HG02759 (cell line): ENCODE results near the gene PRPF6.
"Not testable (repeated sequence)": the region's sequence is repeated elsewhere in the genome, so short reads cannot be mapped to it uniquely, and the experiment has no call there.

Experiments used
- ATAC-seq: cut with Tn5 transposase; IDR thresholded peaks from one replicate; pipeline ENCODE4 v1.9.1; 2021; ENCODE audit warnings: mild to moderate bottlenecking, moderate library complexity; ENCODE audit not compliant: unreplicated experiment

The PRPF6 gene

DNA sequence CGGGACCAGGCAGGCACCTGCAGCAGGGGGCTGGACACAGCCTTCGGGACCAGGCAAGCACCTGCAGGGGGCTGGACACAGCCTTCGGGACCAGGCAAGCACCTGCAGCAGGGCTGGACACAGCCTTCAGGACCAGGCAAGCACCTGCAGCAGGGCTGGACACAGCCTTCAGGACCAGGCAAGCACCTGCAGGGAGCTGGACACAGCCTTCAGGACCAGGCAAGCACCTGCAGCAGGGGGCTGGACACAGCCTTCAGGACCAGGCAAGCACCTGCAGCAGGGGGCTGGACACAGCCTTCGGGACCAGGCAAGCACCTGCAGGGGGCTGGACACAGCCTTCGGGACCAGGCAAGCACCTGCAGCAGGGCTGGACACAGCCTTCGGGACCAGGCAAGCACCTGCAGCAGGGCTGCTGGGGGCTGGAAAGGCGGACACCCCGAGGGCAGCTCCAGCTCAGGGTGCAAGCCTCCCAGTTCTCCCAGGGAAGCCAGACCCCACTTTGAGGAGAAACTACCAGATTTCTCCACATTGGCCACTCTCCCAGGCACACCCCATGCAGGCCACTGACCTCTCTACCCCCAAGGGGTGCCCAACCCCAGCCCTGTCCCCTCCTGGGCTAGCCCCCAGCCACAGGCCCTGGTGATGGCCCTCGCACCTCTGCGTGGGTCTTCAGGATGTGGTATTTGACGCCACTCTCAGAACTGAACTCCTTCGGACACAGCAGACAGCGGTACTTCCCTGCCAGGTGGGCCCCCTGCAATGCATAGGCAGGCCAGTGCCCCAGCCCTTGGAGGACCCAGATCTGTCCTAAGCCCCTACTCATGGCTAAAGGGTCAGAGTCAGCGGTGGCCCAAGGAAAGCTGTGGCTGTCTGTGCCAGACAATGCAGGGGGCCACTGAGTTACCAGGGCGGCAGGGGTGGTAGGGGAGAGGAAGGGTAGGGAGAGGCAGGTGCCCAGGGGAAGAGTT, 20.0 kb upstream of the PRPF6 start:
- ATAC-seq = not testable (repeated sequence)

- no peak for ATAC-seq
Observed at GRCh38 chr20:63961664-63962425, 19.1 kb upstream of the PRPF6 start.

GRCh38 chr20:63962426-63963347, 18.2 kb upstream of the PRPF6 start:
- ATAC-seq = no peak

GRCh38 chr20:63963348-63963741, 17.6 kb upstream of the PRPF6 start:
- ATAC-seq = no peak

DNA sequence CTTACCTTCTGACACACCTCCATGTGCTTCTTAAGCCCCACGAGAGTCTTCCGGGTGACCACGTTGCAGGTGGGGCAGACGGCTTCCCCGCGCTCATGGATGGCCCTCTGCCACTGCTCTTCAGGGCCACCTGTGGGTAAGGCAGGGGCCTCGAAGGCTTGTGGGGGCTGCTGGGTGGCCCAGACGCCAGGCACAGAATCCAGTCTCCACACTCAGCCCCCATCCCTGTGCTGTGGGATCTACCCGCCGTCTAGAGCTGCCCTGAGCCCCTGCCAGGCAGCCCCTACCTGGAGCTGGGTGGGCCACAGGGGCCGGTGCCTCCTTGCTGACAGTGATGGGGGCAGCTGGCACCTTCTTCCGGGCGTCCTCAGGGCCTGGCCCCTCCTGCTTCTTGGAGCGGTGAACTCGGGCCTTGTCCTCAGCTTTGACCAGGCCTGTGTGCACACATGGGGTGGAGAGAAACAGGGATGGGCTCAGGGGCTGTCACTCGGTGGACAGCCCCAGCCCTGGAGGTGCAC, 17.1 kb upstream of the PRPF6 start:
- ATAC-seq = no peak

DNA sequence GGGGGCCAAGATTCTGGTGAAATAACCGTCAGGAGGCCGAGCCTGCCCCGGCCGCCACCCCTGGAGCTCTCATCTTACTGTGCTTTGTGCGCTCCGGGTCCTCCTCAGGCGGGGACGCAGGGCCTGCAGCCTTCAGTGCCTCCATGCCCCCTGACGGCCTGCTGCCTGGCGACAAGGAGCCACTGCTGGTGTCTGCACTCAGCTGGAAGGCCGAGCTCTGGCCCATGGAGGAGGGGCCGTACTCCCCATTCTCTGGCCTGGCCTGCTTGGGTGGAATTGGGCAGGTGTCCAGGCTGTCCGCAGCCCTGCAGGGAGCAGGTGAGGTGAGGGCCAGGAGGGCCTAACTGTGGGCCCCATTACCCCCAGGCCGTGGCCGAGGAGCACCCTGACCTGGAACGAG, 16.5 kb upstream of the PRPF6 start:
- ATAC-seq = no peak

DNA sequence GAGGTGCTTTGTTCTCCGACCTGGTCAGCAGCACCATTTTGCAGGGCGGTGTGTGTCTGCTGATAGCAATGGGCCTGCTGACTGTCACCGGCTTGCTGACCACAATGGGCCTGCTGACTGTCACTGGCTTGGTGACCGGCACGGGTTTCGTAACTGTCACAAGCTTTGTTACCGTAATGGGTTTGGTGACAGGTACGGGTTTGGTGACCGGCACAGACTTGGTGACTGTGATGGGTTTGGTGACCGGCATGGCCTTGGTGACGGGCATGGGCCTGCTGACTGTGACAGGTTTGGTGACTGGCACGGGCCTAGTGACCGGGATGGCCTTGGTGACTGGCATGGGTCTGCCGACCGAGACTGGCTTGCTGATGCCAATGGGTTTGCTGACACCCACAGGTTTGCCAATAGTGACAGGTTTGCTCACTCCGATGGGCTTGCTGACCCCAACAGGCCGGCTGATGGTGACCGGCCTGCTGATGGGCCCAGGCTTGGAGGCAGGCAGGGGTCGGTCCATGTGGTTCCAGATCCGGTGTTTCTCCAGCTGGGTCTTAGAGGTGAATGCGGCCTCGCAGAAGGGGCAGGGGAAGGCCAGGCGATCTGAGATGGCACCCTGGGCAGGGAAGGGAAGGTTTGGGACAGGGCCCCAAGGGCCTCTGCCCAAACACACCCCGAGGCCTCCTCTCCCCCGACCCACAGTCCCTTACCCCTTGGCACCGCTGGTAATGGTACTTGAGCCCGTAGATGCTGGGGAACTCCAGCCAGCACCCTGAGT, 14.6 kb upstream of the PRPF6 start:
- ATAC-seq = no peak

DNA sequence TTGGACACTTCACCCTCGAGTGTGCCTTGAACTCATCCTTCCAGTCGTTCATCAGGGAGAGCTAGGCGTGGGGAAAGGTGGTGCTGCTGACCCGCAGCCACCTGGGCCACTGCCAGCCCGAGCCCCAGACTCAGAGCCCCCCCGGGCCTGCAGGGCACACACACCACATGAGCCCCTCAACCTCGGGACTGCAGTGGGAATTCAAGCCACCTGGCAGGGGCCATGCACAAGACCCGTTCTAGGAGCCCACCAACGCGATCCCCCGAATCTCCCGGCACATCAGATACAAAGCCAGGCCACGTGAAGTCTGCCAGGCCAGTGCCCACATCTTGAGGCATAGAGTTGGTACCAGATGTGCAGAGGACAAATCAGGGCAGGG, 14.0 kb upstream of the PRPF6 start:
- ATAC-seq = no peak

GRCh38 chr20:63967330-63968135, 13.4 kb upstream of the PRPF6 start:
- no peak for ATAC-seq

DNA sequence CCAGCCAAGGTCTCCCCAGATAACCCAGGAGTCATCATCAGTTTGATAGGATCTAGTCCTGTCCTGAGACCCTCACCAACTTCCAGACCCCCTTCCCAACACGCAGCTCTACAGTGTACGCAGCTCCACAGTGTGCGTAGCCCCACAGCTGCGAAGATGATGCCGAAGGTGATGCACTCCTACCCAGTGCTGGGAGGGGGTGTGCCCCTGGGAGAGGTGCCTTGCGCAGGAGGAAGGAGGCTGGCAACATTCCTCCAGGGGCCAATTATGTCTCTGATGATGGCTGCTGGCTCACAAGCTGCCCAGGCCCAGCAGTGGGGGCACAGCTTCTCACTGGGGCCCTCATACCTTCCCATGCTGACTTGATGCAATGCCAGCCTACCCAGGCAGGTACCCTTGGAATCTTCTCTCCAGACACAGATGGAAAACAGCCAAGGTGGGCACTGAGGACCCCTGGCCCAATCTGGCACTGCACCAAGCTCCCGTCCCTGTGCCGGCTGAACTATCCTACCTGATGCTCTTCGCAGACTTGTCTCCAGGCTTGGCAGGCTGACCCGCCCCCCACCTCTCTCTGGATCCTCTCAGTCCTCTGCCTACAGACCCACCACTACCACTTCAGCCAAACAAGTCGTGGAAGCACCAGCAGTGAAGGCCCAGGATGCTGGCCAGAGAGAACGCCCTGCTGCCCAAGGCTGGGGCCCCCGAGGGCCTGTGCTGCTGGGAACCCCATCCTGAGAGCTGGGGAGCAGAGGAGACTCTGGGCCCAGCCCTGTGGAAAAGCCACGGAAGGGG, 12.6 kb upstream of the PRPF6 start:
- ATAC-seq = no peak

DNA sequence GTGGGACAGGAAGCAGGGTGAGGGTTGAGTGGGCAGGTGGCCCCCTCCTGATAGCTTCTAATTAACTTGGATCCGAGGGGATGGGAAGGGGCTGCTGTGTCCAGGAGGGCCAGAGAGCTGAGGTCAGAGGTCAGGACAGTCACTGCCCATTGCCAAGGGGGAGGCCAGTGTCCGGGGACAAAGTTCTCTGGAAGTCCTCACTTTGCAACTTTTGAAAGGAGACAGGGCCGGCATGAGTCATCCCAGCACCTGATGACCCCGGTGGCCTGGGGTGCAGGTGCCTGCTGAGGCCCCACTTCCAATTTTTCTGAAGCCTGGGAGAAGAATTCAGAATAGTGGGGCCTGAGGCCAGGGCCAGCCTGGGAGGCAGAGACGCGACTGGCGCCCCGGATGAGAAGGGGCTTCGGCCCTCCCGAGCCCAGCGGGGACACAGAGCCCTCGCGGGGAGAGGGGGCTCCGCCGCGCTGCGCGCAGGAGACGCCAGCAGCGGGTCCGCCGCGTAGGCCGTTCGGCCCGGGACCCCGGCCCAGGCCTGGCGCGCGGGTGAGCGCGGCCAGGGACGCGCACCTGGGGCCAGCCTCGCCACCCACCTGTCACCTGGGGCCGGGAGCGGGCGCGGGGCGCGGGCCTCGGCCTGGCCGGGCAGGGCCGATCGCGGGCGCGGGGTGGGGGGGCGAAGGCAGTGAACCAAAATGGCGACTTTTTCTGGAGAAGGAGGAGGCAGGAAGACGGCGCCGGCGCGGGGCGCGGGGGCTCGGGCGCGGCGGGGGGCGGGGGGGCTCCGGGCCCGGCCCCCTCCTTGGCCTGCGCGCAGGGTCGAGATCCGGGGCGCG, 11.8 kb upstream of the PRPF6 start:
- peak; percentile 33 for ATAC-seq

DNA sequence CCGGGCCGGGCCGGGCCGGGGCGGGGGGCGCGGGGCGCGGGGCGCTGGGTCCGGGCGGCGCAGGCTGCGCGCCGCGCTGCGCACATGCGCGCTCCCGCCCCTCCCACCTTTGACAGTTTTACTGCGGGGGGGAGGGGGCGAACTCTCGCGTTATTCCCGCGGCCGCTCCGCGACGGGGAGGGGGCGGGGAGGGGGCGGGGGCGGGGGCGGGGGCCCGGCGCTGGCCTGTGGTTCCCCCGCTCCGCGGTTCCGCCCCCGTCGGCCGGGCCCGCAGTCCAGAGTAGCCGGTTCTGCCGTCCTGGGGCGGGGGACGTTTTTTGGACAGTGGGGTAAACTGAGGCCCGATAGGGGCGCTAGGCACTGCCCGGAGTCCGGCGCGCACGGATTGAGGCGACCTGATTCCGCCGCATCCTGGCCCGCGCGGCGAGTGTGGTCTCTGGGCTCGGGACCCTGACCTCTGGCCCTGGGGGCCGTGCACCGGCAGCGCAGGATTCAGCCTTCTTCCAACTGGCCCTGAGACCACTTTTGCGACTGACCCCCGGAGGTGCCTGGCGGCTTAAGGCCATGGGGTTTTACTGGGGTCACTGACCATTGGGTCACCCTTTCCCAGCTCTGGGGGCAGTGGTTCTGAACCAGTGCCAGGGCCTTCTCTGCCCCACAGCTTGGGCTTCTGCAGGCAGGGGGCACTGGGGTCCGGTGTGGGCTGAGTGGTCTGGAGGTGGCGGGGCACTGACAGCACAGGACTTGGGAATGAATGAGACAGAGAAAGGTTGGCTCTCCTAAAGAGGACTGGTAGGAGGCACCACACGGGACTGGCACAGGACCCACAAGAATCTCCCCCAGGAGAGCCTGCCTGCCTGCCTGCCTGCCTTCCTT, 10.9 kb upstream of the PRPF6 start, which contains the start of gene ZNF512B:
TSS of gene ZNF512B (minus strand) at position 93 of the 876 bp plus-strand sequence. CDS start 1,980 bp downstream, outside the sequence.
- peak; percentile 55 for ATAC-seq

GRCh38 chr20:63970714-63971431, 10.1 kb upstream of the PRPF6 start:
- ATAC-seq = no peak

DNA sequence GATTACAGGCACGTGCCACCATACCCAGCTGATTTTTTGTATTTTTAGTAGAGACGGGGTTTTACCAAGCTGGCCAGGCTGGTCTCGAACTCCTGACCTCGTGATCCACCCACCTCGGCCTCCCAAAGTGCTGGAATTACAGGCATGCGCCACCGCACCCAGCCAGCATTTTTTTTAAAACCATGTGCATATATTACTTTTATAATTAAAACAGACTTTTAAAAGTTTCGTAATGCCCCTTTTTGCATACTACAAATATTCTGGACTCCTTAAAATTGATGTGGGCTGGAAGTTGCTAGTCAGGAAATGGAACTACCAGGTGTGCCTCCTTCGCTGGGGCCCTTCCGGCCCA, 9.0 kb upstream of the PRPF6 start:
- not testable (repeated sequence) for ATAC-seq

GRCh38 chr20:63972312-63973159, 8.4 kb upstream of the PRPF6 start:
- ATAC-seq = no peak
